HepG2 (cell line): ENCODE measurements around the gene BTRC.

ENCODE experiments used
- ARNT ChIP-seq: fragments of 450-650 bp; IDR thresholded peaks from 2 replicates; pipeline ENCODE4 v1.6.1; 2017
- LBX2 ChIP-seq: sonication (generic); formaldehyde crosslinking; IDR thresholded peaks from 2 replicates; pipeline ENCODE4 v1.5.0; 2020; ENCODE audit warnings: missing genetic modification reagents, mild to moderate bottlenecking, borderline replicate concordance
- POLR2A ChIP-seq, 2 experiments: IDR thresholded peaks; 2 replicates each; pipeline ENCODE4 v1.6.1; 2011; ENCODE audit warnings: low read depth in 2 of 2, low read length in 2 of 2, mild to moderate bottlenecking in 1 of 2, moderate library complexity in 1 of 2; ENCODE audit not compliant: insufficient read depth in 1 of 2
- TBL1XR1 ChIP-seq: fragments of 150-350 bp; IDR thresholded peaks from 2 replicates; pipeline ENCODE4 v1.6.1; 2014; ENCODE audit warnings: borderline replicate concordance, low read length; ENCODE audit not compliant: partially characterized antibody
- TBX3 ChIP-seq: fragments of 450-650 bp; IDR thresholded peaks from 2 replicates; pipeline ENCODE4 v1.6.1; 2017; ENCODE audit warnings: antibody characterized with exemption, mild to moderate bottlenecking, inconsistent platforms, borderline replicate concordance
- TCF7 ChIP-seq: sonication (generic); IDR thresholded peaks from 2 replicates; pipeline ENCODE4 v1.6.1; 2016; ENCODE audit warnings: antibody characterized with exemption, low read depth
- ZBTB21 ChIP-seq: sonication (generic); formaldehyde crosslinking; IDR thresholded peaks from 2 replicates; pipeline ENCODE4 v1.4.0; 2020; ENCODE audit warnings: missing genetic modification reagents
- ZNF225 ChIP-seq: sonication (generic); formaldehyde crosslinking; IDR thresholded peaks from 2 replicates; pipeline ENCODE4 v1.4.0; 2020; ENCODE audit warnings: mild to moderate bottlenecking, missing genetic modification reagents
- ZNF292 ChIP-seq: sonication (generic); formaldehyde crosslinking; IDR thresholded peaks from 2 replicates; pipeline ENCODE4 v1.8.1; 2022; ENCODE audit warnings: mild to moderate bottlenecking, low read depth, missing genetic modification reagents, borderline replicate concordance
- ZNF350 ChIP-seq: sonication (generic); formaldehyde crosslinking; IDR thresholded peaks from 2 replicates; pipeline ENCODE4 v1.4.0; 2020; ENCODE audit warnings: mild to moderate bottlenecking, low read depth, missing genetic modification reagents, borderline replicate concordance
- ZNF724P ChIP-seq: sonication (generic); formaldehyde crosslinking; IDR thresholded peaks from 2 replicates; pipeline ENCODE4 v1.8.0; 2022; ENCODE audit warnings: missing genetic modification reagents, borderline replicate concordance
- TF ChIP-seq, protein P1 (sequence below): sonication (generic); formaldehyde crosslinking; IDR thresholded peaks from 2 replicates; pipeline ENCODE4 v1.5.0; 2020; ENCODE audit warnings: mild to moderate bottlenecking, missing genetic modification reagents, moderate library complexity

DNA sequence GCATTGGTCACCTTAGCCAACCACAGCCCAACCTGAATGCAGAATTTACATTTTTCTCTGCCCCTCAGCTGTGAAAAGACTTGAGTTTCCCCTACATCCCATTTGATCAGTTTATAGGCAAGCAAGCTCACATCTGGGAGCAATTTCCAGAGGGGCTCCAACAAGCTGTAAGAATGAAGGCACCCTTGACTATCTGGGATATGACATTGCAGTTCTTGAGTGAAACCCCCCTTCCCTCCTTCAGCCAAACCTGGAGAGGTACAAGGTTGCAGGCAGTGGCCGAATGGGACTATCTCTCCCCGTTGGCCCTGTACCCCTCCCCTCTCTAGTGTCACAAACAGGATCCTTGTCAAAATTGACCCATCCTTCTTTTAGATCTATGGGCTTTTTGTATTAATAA is 203.6 kb downstream of the BTRC start:
- TF ChIP-seq ZNF292 (CRISPR knock-in tag) (no peak), ZNF724P (CRISPR knock-in tag) (no peak), ARNT (no peak), TBX3 (no peak), TBL1XR1 (no peak), POLR2A (IDR thresholded peaks at IDR 0.05; ENCODE audit: insufficient read depth in 1 of 2, low read depth in 2 of 2, low read length in 2 of 2) (no peak), ZBTB21 (no peak), LBX2 (CRISPR knock-in tag) (no peak), TCF7 (no peak), ZNF350 (CRISPR knock-in tag) (no peak), ZNF225 (CRISPR knock-in tag) (no peak)
- TF ChIP-seq, protein P1, sequence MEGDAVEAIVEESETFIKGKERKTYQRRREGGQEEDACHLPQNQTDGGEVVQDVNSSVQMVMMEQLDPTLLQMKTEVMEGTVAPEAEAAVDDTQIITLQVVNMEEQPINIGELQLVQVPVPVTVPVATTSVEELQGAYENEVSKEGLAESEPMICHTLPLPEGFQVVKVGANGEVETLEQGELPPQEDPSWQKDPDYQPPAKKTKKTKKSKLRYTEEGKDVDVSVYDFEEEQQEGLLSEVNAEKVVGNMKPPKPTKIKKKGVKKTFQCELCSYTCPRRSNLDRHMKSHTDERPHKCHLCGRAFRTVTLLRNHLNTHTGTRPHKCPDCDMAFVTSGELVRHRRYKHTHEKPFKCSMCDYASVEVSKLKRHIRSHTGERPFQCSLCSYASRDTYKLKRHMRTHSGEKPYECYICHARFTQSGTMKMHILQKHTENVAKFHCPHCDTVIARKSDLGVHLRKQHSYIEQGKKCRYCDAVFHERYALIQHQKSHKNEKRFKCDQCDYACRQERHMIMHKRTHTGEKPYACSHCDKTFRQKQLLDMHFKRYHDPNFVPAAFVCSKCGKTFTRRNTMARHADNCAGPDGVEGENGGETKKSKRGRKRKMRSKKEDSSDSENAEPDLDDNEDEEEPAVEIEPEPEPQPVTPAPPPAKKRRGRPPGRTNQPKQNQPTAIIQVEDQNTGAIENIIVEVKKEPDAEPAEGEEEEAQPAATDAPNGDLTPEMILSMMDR (CRISPR knock-in tag) = no peak
